ENCODE measurements around the gene RASGRF1. TPM values are rescaled to one million over a fixed set of nuclear protein-coding genes. Genes with fewer than 3 reads are reported as not detected.
"Not testable (repeated sequence)": the region's sequence is repeated elsewhere in the genome, so short reads cannot be mapped to it uniquely, and the experiment has no call there.

RASGRF1 gene
- total RNA-seq, 4 donors from 2014 or later = 0.14 to 0.75 (median 0.64) TPM; not detected in 1

DNA sequence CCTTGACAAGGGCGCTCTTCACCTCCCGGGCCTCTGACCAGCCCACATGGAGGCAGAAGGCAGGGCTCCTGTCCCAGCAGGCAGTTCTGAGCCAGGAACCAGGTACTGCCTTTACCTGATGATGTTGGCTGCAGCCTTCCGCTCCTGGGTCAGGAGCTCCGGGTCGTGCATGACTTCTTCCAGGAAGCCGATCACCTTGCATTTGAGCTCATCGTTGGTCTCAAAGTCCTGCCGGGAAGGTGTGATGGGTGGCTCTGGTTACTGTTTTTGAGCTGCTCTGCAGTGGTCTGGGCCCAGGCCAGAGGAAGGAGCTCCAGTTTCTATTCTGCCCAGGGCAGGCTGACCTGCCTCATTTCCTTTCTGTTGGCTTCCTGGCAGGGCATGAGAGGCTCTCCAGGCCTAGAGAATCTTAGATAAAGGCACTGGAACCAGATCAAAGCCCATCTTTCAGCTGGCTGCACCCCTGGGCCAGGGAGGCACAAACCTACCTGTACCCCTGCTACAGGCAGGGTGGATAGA lies 92.5 kb downstream of the RASGRF1 start:
- DNase-seq = no peak
- Histone ChIP-seq H3K27me3 (no peaks in the 10 kb centered on the region), H3K36me3 (no peaks in the 10 kb centered on the region), H3K4me3 (no peak overlapping the region), H3K9me3 (no peaks in the 10 kb centered on the region), H3K27ac (no peak overlapping the region), H3K4me1 (no peaks in the 10 kb centered on the region)
- intact Hi-C loops (cut with DNase I; ENCODE audit: low total_unique reads) = no loop called here
- 83% methylated on average over 8 of the region's 8 CpGs; no CpG with 5 or more reads in 1 of the 2 donors for WGBS, 2 donors (ENCODE audit: low coverage in 1 of 2)
- in situ Hi-C loops (cut with MboI; ENCODE audit: low pct_ligation_motif_present in 1 of 4, low pct_unique_long_range_greater_than_20kb in 1 of 4, low sequenced_read_pairs in 3 of 4) = no loop called here
- TF ChIP-seq EP300 (IDR thresholded peaks at IDR 0.05; ENCODE audit: low read depth) (no peak), POLR2AphosphoS5 (IDR thresholded peaks at IDR 0.05) (no peak), POLR2A (IDR thresholded peaks at IDR 0.05) (no peak)
- TF ChIP-seq, protein P1, sequence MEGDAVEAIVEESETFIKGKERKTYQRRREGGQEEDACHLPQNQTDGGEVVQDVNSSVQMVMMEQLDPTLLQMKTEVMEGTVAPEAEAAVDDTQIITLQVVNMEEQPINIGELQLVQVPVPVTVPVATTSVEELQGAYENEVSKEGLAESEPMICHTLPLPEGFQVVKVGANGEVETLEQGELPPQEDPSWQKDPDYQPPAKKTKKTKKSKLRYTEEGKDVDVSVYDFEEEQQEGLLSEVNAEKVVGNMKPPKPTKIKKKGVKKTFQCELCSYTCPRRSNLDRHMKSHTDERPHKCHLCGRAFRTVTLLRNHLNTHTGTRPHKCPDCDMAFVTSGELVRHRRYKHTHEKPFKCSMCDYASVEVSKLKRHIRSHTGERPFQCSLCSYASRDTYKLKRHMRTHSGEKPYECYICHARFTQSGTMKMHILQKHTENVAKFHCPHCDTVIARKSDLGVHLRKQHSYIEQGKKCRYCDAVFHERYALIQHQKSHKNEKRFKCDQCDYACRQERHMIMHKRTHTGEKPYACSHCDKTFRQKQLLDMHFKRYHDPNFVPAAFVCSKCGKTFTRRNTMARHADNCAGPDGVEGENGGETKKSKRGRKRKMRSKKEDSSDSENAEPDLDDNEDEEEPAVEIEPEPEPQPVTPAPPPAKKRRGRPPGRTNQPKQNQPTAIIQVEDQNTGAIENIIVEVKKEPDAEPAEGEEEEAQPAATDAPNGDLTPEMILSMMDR (IDR thresholded peaks at IDR 0.05) = no peak

- H3K27ac ChIP-seq = no peak overlapping the region
Observed at GRCh38 chr15:78996894-78997275, 93.7 kb downstream of the RASGRF1 start.

GRCh38 chr15:78995921-78996893 lies 94.4 kb downstream of the RASGRF1 start:
- 70 to 82% methylated on average over 3 to 22 of the region's 22 CpGs for WGBS, 2 donors (ENCODE audit: low coverage in 1 of 2)
- in situ Hi-C loops (cut with MboI; ENCODE audit: low pct_ligation_motif_present in 1 of 4, low pct_unique_long_range_greater_than_20kb in 1 of 4, low sequenced_read_pairs in 3 of 4) = no loop called here
- H3K9me3 ChIP-seq = no peaks in the 10 kb centered on the region
- no peak overlapping the region for H3K4me3 ChIP-seq
- no peaks in the 10 kb centered on the region for H3K27me3 ChIP-seq
- H3K27ac ChIP-seq = no peak overlapping the region
- TF ChIP-seq EP300 (IDR thresholded peaks at IDR 0.05; ENCODE audit: low read depth) = no peak
- no peak for TF ChIP-seq POLR2AphosphoS5 (IDR thresholded peaks at IDR 0.05)
- TF ChIP-seq, protein P1 (IDR thresholded peaks at IDR 0.05) = no peak
- TF ChIP-seq POLR2A (IDR thresholded peaks at IDR 0.05) = no peak
- DNase-seq = no peak
- H3K36me3 ChIP-seq = no peaks in the 10 kb centered on the region
- H3K4me1 ChIP-seq = peaks cover 0 to 1% (median 0%) of the 10 kb centered on the region in 4 donors
- intact Hi-C loops (cut with DNase I; ENCODE audit: low total_unique reads) = no loop called here

More at GRCh38 chr15:78996894-78997275, 93.7 kb downstream of the RASGRF1 start:
- DNase-seq = no peak
- WGBS, 2 donors (ENCODE audit: low coverage in 1 of 2) = 78 to 100% methylated on average over 1 to 5 of the region's 6 CpGs
- intact Hi-C loops (cut with DNase I; ENCODE audit: low total_unique reads) = no loop called here
- TF ChIP-seq POLR2A (IDR thresholded peaks at IDR 0.05) = no peak
- TF ChIP-seq, protein P1 (IDR thresholded peaks at IDR 0.05) = no peak
- no peak for TF ChIP-seq EP300 (IDR thresholded peaks at IDR 0.05; ENCODE audit: low read depth)
- TF ChIP-seq POLR2AphosphoS5 (IDR thresholded peaks at IDR 0.05) = no peak
- in situ Hi-C loops (cut with MboI; ENCODE audit: low pct_ligation_motif_present in 1 of 4, low pct_unique_long_range_greater_than_20kb in 1 of 4, low sequenced_read_pairs in 3 of 4) = no loop called here
- Histone ChIP-seq H3K4me1 (no peaks in the 10 kb centered on the region), H3K27me3 (no peaks in the 10 kb centered on the region), H3K4me3 (no peak overlapping the region), H3K36me3 (no peaks in the 10 kb centered on the region), H3K9me3 (no peaks in the 10 kb centered on the region)

DNA sequence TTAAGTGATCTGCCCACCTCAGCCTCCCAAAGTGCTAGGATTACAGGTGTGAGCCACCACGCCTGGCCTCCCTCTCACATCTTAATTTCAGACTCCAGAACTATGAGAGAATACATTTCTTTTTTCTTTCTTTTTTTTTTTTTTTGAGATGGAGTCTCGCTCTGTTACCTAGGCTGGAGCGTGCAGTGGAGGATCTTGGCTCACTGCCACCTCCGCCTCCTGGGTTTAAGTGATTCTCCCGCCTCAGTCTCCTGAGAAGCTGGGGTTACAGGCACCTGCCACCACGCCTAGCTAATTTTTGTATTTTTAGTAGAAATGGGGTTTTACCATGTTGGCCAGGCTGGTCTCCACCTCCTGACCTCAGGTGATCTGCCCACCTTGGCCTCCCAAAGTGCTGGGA lies 95.4 kb downstream of the RASGRF1 start:
- H3K4me3 ChIP-seq; H3K4me1 ChIP-seq; H3K27me3 ChIP-seq; DNase-seq; H3K9me3 ChIP-seq; intact Hi-C loops (cut with DNase I; ENCODE audit: low total_unique reads); H3K36me3 ChIP-seq; H3K27ac ChIP-seq; in situ Hi-C loops (cut with MboI; ENCODE audit: low pct_ligation_motif_present in 1 of 4, low pct_unique_long_range_greater_than_20kb in 1 of 4, low sequenced_read_pairs in 3 of 4): not testable (repeated sequence)
- 62 to 77% methylated on average over 3 to 6 of the region's 6 CpGs for WGBS, 2 donors (ENCODE audit: low coverage in 1 of 2)
